HK-2 (cell line): ENCODE measurements around the gene OCIAD2.
"Not testable (repeated sequence)": the region's sequence is repeated elsewhere in the genome, so short reads cannot be mapped to it uniquely, and the experiment has no call there.

Experiments used
- DNase-seq: peaks from one replicate; pipeline ENCODE4 v3.0.0-alpha.2; 2018; ENCODE audit not compliant: unreplicated experiment

OCIAD2 gene

DNA sequence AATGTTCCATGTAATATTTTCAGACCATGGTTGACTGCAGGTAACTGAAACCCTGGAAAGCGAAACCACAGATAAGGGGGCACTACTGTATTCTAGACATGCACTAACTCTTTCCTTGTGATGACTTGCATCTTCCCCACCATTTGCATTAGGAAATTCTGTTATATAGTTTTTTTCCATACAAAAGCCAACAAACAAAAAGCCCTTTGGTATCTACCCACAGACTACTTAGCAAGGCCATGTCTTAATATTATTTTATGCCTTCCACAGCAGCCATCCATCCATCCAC lies 52.2 kb downstream of the OCIAD2 start:
- no peak for DNase-seq

DNA sequence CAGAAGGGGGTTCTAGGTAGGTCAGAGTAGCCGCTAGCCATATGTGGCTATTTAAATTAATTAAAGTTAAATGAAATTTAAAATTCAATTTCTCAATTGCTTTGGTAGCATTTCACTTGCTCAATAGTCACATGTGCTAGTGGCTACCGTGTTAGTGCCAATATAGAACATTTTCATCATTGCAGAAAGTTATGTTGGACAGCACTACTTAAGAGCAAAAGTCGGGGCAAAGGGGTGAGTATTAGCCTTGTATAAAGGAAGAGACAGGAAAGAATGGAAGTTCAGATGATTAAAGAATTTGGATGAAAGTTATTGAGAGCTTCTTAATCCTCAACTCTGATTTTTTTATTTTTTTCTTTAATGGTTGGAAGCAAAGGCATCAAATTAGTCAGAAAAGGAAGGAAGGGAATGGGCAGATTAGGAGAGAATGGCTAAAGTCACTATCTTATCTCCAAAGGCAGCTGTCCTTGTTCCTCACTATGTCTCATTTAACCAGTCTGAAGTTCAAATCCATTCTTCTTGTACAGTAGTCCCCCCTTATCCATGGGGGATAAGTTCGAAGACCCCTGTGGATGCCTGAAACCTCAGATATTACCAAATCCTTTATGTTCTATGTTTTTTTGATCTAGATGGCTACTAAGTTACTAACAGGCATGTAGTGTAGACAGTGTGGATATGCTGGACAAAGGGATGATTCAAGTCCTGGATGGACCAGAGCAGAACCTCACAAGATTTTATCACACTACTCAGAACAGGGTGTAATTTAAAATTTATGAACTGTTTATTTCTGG lies 52.8 kb downstream of the OCIAD2 start:
- no peak for DNase-seq

GRCh38 chr4:48851651-48852050 lies 54.9 kb downstream of the OCIAD2 start:
- no peak for DNase-seq

GRCh38 chr4:48848799-48849198 lies 57.8 kb downstream of the OCIAD2 start:
- not testable (repeated sequence) for DNase-seq

- DNase-seq: no peak
Measured at GRCh38 chr4:48844843-48845242, 61.7 kb downstream of the OCIAD2 start.

DNA sequence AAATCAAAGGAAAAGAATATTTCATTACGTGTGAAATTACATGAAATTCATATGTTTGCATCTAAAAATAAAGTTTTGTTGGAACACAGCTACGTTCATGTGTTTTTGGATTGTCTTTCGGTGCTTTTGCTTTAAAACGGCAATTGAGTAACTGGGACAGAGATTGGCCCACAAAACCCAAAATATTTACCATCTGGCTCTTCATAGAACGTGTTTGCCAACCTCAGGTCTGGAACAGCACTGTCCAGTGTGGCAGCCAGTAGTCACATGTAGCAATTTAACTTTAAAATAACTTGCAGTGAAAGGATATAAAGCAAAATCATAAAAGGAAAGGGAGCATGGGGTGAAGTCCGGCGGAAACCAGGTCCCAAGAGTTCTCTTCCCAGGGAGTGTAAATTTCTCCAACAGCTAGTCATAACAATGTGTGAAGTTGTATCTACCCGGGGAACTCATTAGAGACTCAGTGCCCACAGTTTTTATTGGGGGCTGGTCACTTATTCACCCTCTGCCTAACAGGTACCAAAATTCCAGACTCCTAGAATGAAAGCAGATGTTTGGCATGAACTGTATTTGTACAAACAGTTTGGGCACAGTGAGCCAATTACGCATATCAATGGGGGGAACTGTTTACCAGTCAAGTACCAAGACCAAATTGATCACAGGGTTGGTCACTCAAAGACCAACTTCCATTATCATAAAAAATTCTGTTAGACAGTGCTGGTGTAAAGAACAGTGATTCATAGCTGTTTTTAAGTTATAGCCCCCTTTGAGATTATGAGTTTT lies 65.3 kb downstream of the OCIAD2 start:
- DNase-seq: no peak

- no peak for DNase-seq
Measured at GRCh38 chr4:48836658-48837057, 69.9 kb downstream of the OCIAD2 start.
